C4-2B (cell line): ENCODE results near the gene FAM184B.

Source experiments
- ZFX ChIP-seq: fragments of 450-650 bp; IDR thresholded peaks from 2 replicates; pipeline ENCODE4 v1.6.1; 2017
- TF ChIP-seq, protein P1 (sequence below): fragments of 450-650 bp; conservative IDR thresholded peaks from 2 replicates; pipeline ENCODE4 v1.5.1; 2017; ENCODE audit warnings: mild to moderate bottlenecking

GRCh38 chr4:17618926-17619325 is 162.5 kb downstream of the FAM184B start:
- TF ChIP-seq, protein P1, sequence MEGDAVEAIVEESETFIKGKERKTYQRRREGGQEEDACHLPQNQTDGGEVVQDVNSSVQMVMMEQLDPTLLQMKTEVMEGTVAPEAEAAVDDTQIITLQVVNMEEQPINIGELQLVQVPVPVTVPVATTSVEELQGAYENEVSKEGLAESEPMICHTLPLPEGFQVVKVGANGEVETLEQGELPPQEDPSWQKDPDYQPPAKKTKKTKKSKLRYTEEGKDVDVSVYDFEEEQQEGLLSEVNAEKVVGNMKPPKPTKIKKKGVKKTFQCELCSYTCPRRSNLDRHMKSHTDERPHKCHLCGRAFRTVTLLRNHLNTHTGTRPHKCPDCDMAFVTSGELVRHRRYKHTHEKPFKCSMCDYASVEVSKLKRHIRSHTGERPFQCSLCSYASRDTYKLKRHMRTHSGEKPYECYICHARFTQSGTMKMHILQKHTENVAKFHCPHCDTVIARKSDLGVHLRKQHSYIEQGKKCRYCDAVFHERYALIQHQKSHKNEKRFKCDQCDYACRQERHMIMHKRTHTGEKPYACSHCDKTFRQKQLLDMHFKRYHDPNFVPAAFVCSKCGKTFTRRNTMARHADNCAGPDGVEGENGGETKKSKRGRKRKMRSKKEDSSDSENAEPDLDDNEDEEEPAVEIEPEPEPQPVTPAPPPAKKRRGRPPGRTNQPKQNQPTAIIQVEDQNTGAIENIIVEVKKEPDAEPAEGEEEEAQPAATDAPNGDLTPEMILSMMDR, result no peak
- TF ChIP-seq ZFX, result no peak
